ENCODE measurements around the gene CAB39. TPM values are rescaled to one million over a fixed set of nuclear protein-coding genes. Genes with fewer than 3 reads are reported as not detected.
A peak's percentile ranks its signal among the peaks of the same experiment; 100 is the strongest.
"Not testable (repeated sequence)": the region's sequence is repeated elsewhere in the genome, so short reads cannot be mapped to it uniquely, and the experiment has no call there.

Gene CAB39
- total RNA-seq, 1 donor from 2014 or later: 78.9 TPM

- H3K27ac ChIP-seq: no peak overlapping the region
These were observed 9.7 kb downstream of the CAB39 start for GRCh38 chr2:230722207-230722885.

GRCh38 chr2:230723363-230723762, 10.7 kb downstream of the CAB39 start:
- H3K4me3 ChIP-seq: no peak overlapping the region
- no peaks in the 10 kb centered on the region for H3K27me3 ChIP-seq
- ATAC-seq: peak; percentile 45
- H3K27ac ChIP-seq: no peak overlapping the region
- peaks cover 48% of the 10 kb centered on the region for H3K4me1 ChIP-seq
- intact Hi-C loops (cut with DNase I): loop anchor here (10.0 kb wide), 1 partner anchor 61 kb away; no protein-coding TSS in a partner anchor
- DNase-seq: no peak
- no peaks in the 10 kb centered on the region for H3K9me3 ChIP-seq
- no peak for TF ChIP-seq CTCF (IDR thresholded peaks at IDR 0.05)
- H3K36me3 ChIP-seq: peaks cover 12% of the 10 kb centered on the region

More at GRCh38 chr2:230722207-230722885, 9.7 kb downstream of the CAB39 start:
- DNase-seq (no peak), ATAC-seq (no peak)
- Histone ChIP-seq H3K4me3 (no peak overlapping the region), H3K9me3 (no peaks in the 10 kb centered on the region), H3K4me1 (peaks cover 58% of the 10 kb centered on the region), H3K27me3 (no peaks in the 10 kb centered on the region), H3K36me3 (peaks cover 12% of the 10 kb centered on the region)
- TF ChIP-seq CTCF (IDR thresholded peaks at IDR 0.05): no peak
- intact Hi-C loops (cut with DNase I): loop anchor here (10.0 kb wide), 1 partner anchor 62 kb away; no protein-coding TSS in a partner anchor

GRCh38 chr2:230724957-230725356, 12.3 kb downstream of the CAB39 start:
- H3K27ac ChIP-seq, DNase-seq, ATAC-seq, H3K27me3 ChIP-seq, H3K4me3 ChIP-seq, H3K9me3 ChIP-seq: not testable (repeated sequence)
- Histone ChIP-seq H3K36me3 (peaks cover 12% of the 10 kb centered on the region), H3K4me1 (peaks cover 38% of the 10 kb centered on the region)
- intact Hi-C loops (cut with DNase I): loop anchor here (10.0 kb wide), 1 partner anchor 60 kb away; no protein-coding TSS in a partner anchor

- no peak overlapping the region for H3K27ac ChIP-seq
- peaks cover 39% of the 10 kb centered on the region for H3K4me1 ChIP-seq
- no peaks in the 10 kb centered on the region for H3K36me3 ChIP-seq
- no peak for TF ChIP-seq CTCF (IDR thresholded peaks at IDR 0.05)
- no peaks in the 10 kb centered on the region for H3K27me3 ChIP-seq
- DNase-seq (no peak), ATAC-seq (no peak)
- H3K9me3 ChIP-seq: no peaks in the 10 kb centered on the region
- H3K4me3 ChIP-seq: no peak overlapping the region
- intact Hi-C loops (cut with DNase I): no loop called here
These were observed 18.9 kb downstream of the CAB39 start for GRCh38 chr2:230731512-230731911.

GRCh38 chr2:230732914-230733401, 20.3 kb downstream of the CAB39 start:
- no peak overlapping the region for H3K4me3 ChIP-seq
- DNase-seq: no peak
- H3K27me3 ChIP-seq: no peaks in the 10 kb centered on the region
- TF ChIP-seq CTCF (IDR thresholded peaks at IDR 0.05): no peak
- peaks cover 52% of the 10 kb centered on the region for H3K4me1 ChIP-seq
- ATAC-seq: no peak
- intact Hi-C loops (cut with DNase I): no loop called here
- H3K36me3 ChIP-seq: no peaks in the 10 kb centered on the region
- no peak overlapping the region for H3K27ac ChIP-seq
- no peaks in the 10 kb centered on the region for H3K9me3 ChIP-seq

All from upper lobe of right lung (tissue), 1 donor.